ENCODE data around the gene ZBTB18.

Gene ZBTB18

GRCh38 chr1:244064621-244065020 lies 13.5 kb downstream of the ZBTB18 start:
- DNase-seq, result no peak

DNA sequence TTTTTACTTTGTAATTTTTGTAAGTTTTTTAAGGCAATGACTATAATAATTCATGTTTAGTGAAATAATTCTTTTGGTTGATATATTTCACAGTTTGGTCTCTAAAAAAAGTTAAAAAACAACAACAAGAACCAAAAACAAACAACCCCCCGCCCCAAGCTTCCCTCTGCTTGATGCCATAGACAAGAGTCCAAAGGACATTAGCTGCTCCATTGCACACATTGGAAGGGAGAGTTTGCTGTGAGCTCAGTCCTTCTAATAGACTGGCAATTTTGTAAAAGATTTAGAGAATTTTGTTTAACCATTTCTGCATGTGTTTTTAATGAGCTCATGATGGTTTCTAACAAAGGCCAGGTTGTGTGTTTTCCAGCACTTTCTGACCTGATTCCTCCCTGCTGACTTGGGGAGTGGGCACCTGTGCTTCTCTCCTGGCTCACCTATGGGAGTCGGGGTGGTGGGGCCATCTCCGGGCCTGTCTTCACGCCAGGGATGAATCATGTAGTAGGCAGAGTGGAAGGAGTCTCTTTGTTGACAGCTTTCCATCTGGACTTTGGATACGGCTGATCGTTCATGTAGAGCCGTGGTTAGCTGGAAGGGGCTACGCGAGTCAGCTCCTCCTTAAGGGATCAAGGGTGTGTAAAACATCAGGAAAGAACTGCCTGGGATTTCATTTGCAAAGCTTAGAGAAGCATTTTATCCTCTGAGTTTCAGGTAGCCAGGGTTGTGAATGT lies 14.1 kb downstream of the ZBTB18 start:
- no peak for DNase-seq

- DNase-seq, result no peak
These were observed 14.9 kb downstream of the ZBTB18 start for GRCh38 chr1:244065960-244066388.

DNA sequence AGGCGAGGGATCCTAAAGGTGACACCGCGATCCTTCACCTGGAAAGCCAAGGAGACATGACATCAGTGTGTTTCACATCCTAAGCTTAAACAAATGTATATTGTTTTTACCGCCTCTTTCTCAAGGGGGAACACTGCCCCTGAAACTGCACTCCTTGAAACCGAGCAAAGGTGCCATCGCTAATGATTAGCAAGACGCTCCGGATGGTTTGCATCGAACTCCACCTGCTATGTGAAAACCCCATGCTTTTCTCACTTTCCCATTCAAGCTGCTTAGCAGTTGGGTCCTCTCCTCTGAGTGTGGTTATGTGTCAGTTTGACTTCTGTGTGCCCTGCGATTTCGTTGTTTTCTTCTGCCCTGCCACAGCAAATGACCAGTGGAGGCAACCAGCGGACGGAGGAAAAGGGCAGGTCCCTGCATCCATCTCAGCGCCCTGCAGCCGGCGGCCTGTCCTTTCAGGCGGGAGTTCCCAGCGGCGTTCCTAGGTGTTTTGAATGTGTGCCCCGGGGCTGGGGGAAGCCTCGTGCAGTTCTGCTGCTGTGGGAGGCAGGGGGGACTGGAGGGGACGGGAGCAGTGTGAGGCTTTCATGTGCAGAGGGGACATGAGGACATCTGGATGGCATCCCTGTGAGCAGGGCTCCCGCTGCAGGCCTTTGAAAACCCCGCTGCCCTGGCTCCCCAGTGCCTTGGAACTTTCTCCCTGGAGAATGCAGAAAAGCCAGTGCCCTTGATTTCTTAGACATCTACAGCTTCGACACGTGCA lies 16.1 kb downstream of the ZBTB18 start:
- no peak for DNase-seq

DNA sequence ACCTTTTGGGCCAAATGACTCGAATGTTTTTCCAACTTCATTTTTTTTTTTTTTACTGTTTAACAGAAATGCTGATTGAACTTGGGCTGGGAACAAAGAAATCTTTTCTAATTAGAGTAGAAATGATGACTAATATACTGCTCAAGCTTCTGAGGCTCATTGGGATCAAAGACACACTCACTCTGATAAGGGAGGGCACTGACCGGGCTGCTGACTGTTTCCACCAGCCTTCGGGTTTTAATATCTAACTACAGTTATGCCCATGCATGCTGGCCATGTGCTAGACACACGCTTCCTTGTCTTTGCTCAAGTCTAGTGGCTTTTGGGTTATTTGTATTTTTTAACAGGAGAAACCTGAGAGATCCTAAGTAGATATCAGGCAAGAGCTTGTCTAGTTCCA lies 16.8 kb downstream of the ZBTB18 start:
- no peak for DNase-seq

DNA sequence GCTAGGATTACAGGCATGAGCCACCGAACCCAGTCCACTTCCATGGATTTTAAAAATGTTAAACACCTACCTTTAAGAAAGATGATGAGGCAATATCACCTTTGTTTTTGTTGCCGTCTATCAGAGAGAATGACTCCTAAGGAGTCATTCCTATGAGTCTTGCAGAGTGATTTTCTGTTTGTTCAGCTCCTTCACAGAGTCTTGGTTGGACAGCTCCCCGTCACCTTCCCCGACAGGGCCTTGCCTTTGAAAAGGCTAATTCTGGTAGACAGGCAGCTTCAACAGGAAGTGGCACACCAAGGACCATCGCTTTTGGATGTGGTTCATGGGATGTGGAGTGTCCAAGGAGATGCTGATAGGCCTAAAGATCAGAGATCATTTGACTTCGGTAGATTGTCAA lies 17.5 kb downstream of the ZBTB18 start:
- DNase-seq, result no peak

- DNase-seq, result no peak
These were observed 18.3 kb downstream of the ZBTB18 start for GRCh38 chr1:244069326-244069898.

DNA sequence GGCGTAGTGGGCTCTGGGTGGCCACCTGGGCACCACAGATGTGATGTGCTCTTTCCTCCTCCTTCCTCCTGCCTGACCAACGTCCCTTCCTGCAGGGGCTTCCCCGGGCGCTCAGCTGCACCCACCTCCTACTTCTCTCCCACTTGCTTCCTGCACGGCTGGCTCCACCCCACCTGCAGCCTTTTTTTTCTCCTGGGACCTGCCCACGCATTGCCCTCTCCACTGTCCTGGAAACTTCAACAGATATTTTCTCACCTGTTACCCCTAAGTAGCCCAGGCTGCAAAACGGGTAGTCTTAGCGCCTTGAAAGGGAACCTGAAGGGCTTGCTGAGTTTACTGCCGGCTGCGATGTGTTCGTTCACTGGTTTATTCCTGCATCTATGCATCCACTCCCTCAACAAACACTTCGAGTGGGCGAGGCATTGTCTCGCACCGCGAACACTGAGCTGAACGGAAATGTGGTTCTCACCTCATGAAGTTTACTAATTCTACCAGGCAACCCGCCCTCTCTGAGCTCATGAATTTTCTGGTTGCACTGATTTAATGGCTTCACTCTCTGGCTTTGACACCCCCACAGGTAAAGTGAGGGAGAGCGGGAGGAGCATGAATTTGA lies 23.6 kb downstream of the ZBTB18 start:
- DNase-seq, result no peak

GRCh38 chr1:244075247-244075722 lies 24.2 kb downstream of the ZBTB18 start:
- DNase-seq, result no peak

GRCh38 chr1:244076740-244077139 lies 25.7 kb downstream of the ZBTB18 start:
- no peak for DNase-seq

DNA sequence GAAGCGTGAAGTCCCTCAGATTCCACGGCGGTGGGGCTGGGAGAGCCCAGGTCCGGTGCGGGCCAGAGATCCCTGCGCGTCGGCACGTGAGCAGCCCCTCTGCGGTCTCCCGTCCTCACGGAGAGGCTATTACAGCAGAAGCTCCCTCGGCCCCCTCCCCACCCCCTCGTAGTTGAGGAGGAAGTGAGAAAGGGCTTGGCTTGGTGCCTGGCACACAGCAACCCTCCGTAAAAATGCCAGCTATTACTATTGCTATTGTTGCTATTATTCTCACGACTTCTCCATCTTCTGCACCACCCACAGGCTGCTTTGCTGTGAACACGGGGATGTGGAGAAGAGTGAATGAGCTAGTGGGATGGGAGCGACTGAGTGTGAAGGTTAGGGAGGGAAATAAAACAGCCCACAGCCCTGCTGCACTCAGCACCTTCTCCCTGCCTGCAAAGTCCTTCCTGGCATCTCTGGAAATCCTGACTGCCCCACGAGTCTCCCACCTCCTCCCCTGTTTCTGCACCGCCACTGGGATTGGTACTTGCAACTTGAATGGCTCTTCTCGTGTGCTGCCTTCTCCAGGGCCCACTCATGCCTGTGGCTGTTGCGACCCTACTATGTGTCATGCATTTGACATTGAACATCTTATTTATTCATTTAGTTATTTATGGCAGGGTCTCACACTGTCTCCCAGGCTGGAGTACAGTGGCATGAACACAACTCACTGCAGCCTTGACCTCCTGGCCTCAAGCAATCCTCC lies 26.6 kb downstream of the ZBTB18 start:
- DNase-seq, result no peak

GRCh38 chr1:244080343-244080929 lies 29.4 kb downstream of the ZBTB18 start:
- DNase-seq, result peak in 1 of 2 experiments; percentile 47

DNA sequence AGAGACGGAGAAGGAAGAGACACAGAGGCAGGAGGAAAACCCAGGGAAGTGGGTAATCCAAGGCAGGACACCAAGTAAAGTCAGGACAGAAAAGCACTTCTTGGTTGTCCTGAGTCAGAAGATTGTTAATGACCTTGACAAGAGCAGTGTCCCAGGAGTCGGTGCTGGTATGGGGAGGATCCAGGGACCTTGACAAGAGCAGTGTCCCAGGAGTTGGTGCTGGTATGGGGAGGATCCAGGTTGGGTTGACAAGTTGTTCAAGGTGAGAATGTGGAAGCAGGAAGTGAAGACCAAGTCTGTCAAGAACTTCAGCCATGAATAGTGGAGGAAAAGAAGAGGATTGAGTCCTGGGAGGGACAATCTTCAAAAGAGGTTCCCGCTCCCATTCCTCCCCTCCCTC lies 31.9 kb downstream of the ZBTB18 start:
- DNase-seq, result no peak

- no peak for DNase-seq
These were observed 32.4 kb downstream of the ZBTB18 start for GRCh38 chr1:244083383-244083943.

GRCh38 chr1:244084763-244085162 lies 33.7 kb downstream of the ZBTB18 start:
- DNase-seq, result no peak

- DNase-seq, result no peak
These were observed 34.8 kb downstream of the ZBTB18 start for GRCh38 chr1:244085891-244086290.

DNA sequence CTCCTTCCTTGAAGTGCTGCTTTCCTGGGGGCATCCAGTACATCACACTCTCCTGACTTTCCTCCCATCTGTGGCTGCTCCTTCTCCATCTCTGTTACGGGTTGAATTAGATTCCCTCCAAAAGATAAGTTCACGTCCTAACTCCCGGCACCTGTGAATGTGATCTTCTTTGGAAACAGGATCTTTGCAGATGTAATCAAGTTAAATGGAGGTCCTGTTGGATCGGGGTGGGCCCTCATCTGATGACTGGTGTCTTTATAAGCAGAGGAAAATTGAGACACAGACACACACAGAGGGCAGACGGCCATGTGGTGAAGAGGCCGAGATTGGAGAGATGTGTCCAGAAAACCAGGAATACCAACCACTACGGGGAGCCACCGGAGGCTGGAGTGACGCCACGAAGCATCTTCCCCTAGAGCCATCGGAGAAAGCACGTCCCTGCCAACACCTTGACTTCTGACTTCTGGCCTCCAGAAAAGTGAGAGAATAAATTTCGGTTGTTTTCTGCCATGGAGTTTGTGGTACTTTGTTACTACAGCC lies 36.0 kb downstream of the ZBTB18 start:
- DNase-seq, result no peak

DNA sequence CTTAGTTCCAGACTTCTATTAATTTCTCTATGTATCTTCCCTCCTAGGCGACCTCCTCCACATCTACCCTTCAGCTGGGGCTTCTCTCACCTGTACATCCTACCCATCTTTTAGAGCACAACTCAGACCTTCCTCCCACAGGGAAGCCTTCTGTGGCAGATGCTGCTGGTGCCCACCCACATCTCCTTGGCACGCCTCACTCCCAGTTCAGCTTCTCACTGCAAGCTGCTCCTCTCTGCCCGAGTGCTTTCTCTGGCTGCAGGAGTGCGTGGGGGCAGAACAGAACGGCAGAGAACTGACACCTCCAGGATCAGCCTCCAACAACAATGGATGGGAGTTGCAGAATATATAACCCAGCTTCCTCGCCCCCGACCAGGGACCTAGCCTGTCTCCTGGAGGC lies 36.5 kb downstream of the ZBTB18 start:
- DNase-seq, result no peak

DNA sequence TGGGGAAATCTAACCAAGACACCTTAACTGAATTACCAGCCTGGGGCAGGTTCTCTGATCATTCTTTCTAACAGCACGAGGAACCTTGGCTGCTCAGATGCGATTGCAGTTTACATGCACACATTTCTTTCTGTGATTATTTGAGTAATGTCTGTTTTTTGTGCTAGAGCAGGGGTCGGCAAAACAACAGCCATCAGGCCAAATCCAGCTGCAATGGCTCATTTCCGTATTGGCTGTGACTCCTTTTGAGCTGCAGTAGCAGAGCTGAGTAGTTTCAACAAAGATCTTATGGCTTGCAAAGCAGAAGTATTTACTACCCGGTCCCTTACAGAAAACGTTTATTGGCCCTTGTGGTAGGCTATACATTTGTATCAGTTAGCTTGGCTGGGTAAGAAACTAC lies 37.1 kb downstream of the ZBTB18 start:
- no peak for DNase-seq

- no peak for DNase-seq
These were observed 38.5 kb downstream of the ZBTB18 start for GRCh38 chr1:244089561-244089960.

GRCh38 chr1:244090645-244091044 lies 39.6 kb downstream of the ZBTB18 start:
- DNase-seq, result no peak
